ENCODE measurements around the gene FAM89B. TPM values are rescaled to one million over a fixed set of nuclear protein-coding genes. Genes with fewer than 3 reads are reported as not detected.
A peak's percentile ranks its signal among the peaks of the same experiment; 100 is the strongest.
"Not testable (repeated sequence)": the region's sequence is repeated elsewhere in the genome, so short reads cannot be mapped to it uniquely, and the experiment has no call there.

The FAM89B gene
- 10 to 100 TPM; 12.7 to 16.0 TPM for total RNA-seq

GRCh38 chr11:65572356-65573051 is at the start of gene FAM89B:
Gene FAM89B (plus strand): TSS chr11:65572538. CDS start chr11:65572670, 132 bp downstream.
- H3K4me3 Mint-ChIP-seq, result peak within 1 kb of the TSS; percentile 93
- DNase-seq (peak; percentile 94), ATAC-seq (no peak)
- H3K27ac Mint-ChIP-seq, result peak within 1 kb of the TSS; percentile 89
- intact Hi-C loops (cut with micrococcal nuclease), result loop anchor here (5.0 kb wide), 1 partner anchor 145 kb away; no protein-coding TSS in a partner anchor
- H3K27me3 Mint-ChIP-seq, result no peaks in the 10 kb centered on the region
- peaks cover 38% of the 10 kb centered on the region for H3K36me3 Mint-ChIP-seq (ENCODE audit: low read depth)
- CTCF ChIA-PET, result interaction anchor here (0.9 to 4.7 kb wide), 15 partner anchors 11 to 139 kb away, joined by 3 to 59 read pairs (median 6); partner anchors contain the start of genes KAT5, LTBP3, MAP3K11 and PCNX3
- TF ChIP-seq, protein P1, sequence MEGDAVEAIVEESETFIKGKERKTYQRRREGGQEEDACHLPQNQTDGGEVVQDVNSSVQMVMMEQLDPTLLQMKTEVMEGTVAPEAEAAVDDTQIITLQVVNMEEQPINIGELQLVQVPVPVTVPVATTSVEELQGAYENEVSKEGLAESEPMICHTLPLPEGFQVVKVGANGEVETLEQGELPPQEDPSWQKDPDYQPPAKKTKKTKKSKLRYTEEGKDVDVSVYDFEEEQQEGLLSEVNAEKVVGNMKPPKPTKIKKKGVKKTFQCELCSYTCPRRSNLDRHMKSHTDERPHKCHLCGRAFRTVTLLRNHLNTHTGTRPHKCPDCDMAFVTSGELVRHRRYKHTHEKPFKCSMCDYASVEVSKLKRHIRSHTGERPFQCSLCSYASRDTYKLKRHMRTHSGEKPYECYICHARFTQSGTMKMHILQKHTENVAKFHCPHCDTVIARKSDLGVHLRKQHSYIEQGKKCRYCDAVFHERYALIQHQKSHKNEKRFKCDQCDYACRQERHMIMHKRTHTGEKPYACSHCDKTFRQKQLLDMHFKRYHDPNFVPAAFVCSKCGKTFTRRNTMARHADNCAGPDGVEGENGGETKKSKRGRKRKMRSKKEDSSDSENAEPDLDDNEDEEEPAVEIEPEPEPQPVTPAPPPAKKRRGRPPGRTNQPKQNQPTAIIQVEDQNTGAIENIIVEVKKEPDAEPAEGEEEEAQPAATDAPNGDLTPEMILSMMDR (IDR thresholded peaks at IDR 0.05), result no peak
- POLR2A ChIA-PET, result interaction anchor here (0.7 to 6.0 kb wide), 17 partner anchors 8 to 287 kb away, joined by 3 to 51 read pairs (median 5); partner anchors contain the start of genes CFL1, LTBP3, MALAT1 and MAP3K11
- H3K4me1 Mint-ChIP-seq (ENCODE audit: low read depth), result peaks cover 47% of the 10 kb centered on the region
- H3K9me3 Mint-ChIP-seq, result no peaks in the 10 kb centered on the region

DNA sequence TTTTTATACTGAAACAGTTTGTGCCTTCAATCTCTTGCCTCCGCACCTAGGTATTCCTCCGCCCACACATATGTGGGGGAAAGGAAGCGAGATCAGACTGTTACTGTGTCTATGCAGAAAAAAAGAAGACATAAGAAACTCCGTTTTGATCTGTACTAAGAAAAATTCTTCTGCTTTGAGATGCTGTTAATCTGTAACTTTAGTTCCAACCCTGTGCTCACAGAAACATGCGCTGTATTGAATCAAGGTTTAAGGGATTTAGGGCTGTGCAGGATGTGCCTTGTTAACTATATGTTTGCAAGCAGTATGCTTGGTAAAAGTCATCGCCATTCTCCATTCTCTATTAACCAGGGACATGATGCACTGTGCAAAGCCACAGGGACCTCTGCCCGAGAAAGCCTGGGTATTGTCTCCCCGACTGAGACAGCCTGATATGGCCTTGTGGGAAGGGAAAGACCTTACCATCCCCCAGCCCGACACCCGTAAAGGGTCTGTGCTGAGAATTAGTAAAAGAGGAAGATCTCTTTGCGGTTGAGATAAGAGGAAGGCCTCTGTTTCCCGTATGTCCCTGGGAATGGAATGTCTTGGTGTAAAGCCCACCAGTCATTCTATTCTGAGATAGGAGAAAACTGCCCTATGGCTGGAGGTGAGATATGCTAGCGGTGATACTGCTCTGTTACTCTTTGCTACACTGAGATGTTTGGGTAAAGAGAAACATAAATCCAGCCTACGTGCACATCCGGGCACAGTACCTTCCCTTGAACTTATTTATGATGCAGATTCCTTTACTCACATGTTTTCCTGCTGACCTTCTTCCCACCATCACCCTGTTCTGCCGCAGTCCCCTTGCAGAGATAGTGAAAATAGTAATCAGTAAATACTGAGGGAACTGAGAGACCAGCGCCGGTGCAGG is 49.4 kb upstream of the FAM89B start:
- H3K9me3 Mint-ChIP-seq; H3K27me3 Mint-ChIP-seq; intact Hi-C loops (cut with micrococcal nuclease): not testable (repeated sequence)
- POLR2A ChIA-PET, result interaction anchor here (0.9 to 4.0 kb wide), 4 partner anchors 21 to 100 kb away, joined by 3 to 42 read pairs (median 15); partner anchors contain the start of genes MALAT1 and NEAT1
- ATAC-seq (peak; percentile 5), DNase-seq (peak; percentile 60)
- H3K27ac Mint-ChIP-seq, result peak overlapping the region; percentile 94
- peak overlapping the region; percentile 74 for H3K4me3 Mint-ChIP-seq
- H3K36me3 Mint-ChIP-seq (ENCODE audit: low read depth), result peaks cover 17% of the 10 kb centered on the region
- CTCF ChIA-PET, result interaction anchor here (1.4 to 2.5 kb wide), 2 partner anchors 12 to 18 kb away, joined by 3 to 16 read pairs; no protein-coding TSS in a partner anchor
- H3K4me1 Mint-ChIP-seq (ENCODE audit: low read depth), result peaks cover 49% of the 10 kb centered on the region

DNA sequence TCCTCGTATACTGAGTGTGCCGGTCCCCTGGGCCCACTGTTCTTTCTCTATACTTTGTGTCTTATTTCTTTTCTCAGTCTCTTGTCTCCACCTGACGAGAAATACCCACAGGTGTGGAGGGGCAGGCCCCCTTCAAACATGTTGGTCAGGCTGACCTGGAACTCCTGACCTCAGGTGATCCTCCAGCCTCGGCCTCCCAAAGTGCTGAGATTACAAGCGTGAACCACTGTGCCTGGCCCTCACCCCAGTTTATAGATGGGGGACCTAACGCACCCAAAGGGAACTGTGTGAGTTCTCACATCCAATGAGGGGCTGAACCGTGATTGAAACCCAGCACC is 48.7 kb upstream of the FAM89B start:
- DNase-seq; H3K27me3 Mint-ChIP-seq; intact Hi-C loops (cut with micrococcal nuclease); H3K9me3 Mint-ChIP-seq: not testable (repeated sequence)
- H3K36me3 Mint-ChIP-seq (ENCODE audit: low read depth), result peaks cover 20% of the 10 kb centered on the region
- peak; percentile 5 for ATAC-seq
- ChIA-PET POLR2A (interaction anchor here (0.6 to 4.0 kb wide), 4 partner anchors 24 to 170 kb away, joined by 3 to 42 read pairs (median 15); partner anchors contain the start of genes MALAT1 and NEAT1), CTCF (interaction anchor here (2.5 kb wide), 2 partner anchors 17 to 48 kb away, joined by 10 to 16 read pairs; partner anchors contain the start of gene FAM89B)
- H3K4me3 Mint-ChIP-seq, result peak overlapping the region; percentile 74
- H3K4me1 Mint-ChIP-seq (ENCODE audit: low read depth), result peaks cover 50% of the 10 kb centered on the region
- H3K27ac Mint-ChIP-seq, result peak overlapping the region; percentile 94

DNA sequence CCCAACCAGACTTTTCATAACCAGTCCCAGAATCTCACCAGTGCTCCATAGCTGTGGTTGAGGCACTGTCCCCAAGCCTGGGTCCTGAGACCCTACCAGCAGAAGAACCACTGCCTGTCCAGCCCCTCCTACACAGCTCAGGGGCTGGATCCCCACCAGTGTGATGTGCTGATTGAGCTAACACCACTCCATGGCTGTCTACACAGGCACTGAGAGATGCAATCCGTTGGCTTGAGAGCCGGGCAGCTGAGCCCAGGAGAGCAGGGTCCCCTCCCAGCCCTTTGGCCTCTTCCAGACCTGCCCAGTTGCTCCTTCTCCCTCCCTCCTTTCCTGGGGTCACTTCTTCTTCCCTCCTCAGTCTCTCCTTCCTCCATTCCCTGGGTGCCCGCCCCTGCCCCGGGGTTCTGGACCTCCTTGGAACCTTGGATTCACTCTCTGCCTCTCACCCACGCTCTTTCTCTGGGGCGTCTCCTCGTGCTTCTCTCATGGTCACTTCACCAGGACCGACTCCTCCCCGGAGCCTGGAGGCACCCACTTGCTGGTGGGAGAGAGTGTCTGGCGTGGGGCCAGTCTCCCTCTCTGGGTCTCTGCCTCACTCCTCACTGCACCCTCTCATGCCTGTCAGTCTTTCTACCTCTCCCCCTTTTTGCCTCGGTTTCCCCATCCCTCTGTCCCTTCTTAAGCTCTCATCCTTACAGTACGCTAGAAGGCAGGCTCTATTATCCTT is 48.2 kb upstream of the FAM89B start:
- ChIA-PET CTCF (interaction anchor here (0.6 to 2.5 kb wide), 7 partner anchors 14 to 209 kb away, joined by 3 to 16 read pairs (median 7); partner anchors contain the start of genes CDC42EP2 and FAM89B), POLR2A (interaction anchor here (0.6 to 4.0 kb wide), 14 partner anchors 13 to 170 kb away, joined by 3 to 42 read pairs (median 4); partner anchors contain the start of genes MALAT1, MAP3K11, NEAT1 and PCNX3)
- TF ChIP-seq, protein P1 (IDR thresholded peaks at IDR 0.05), result no peak
- ATAC-seq, result peak; percentile 17
- Mint-ChIP-seq H3K27ac (peak overlapping the region; percentile 94), H3K9me3 (no peaks in the 10 kb centered on the region), H3K4me3 (peak overlapping the region; percentile 74), H3K4me1 (ENCODE audit: low read depth) (peaks cover 54% of the 10 kb centered on the region), H3K27me3 (no peaks in the 10 kb centered on the region), H3K36me3 (ENCODE audit: low read depth) (peaks cover 23% of the 10 kb centered on the region)
- DNase-seq, result no peak
- intact Hi-C loops (cut with micrococcal nuclease), result no loop called here

DNA sequence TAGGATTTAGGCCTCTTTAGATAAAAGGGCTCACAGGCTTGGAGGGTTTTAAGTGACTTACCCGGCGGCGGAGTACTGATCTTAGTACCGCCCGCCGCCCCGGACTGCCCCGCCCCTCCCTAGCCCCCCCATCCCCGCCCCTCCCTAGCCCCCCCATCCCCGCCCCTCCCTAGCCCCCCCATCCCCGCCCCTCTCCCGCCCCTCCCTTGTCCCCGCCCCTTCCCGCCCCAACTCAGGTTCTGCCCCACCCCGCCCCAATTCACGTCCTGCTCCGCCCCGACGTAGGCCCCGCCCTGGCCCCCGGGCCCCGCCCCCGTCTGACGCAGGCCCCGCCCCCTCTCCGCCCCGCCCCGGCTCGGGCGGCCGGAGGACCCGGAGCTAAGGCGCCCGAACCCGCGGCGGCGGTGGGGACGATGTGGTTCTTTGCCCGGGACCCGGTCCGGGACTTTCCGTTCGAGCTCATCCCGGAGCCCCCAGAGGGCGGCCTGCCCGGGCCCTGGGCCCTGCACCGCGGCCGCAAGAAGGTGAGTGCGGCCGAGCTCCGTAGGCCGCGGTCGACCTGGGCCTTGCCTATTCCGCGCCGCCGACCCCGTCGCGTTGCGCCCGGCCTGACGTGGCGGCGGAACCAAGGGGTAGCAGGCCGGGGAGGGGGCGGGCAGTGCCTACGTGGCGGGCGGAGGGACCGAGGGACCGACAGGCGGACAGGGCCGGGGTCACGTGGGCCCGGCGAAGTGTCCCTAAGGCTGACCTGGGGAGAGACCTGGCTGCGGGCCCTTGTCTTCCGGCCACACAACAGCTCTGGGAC is 47.4 kb upstream of the FAM89B start, which contains the start of gene SCYL1:
Gene SCYL1, plus strand, starts transcription at position 343 of the 805 bp plus-strand sequence. Its CDS starts 71 bp downstream, at position 414.
- Mint-ChIP-seq H3K27me3 (no peaks in the 10 kb centered on the region), H3K27ac (peak within 1 kb of the TSS; percentile 94), H3K4me3 (peak within 1 kb of the TSS; percentile 93), H3K36me3 (ENCODE audit: low read depth) (peaks cover 24% of the 10 kb centered on the region), H3K4me1 (ENCODE audit: low read depth) (peaks cover 61% of the 10 kb centered on the region), H3K9me3 (no peaks in the 10 kb centered on the region)
- intact Hi-C loops (cut with micrococcal nuclease), result no loop called here
- ChIA-PET CTCF (interaction anchor here (0.6 to 2.5 kb wide), 7 partner anchors 13 to 210 kb away, joined by 3 to 16 read pairs (median 7); partner anchors contain the start of genes CDC42EP2 and FAM89B), POLR2A (interaction anchor here (0.7 to 4.0 kb wide), 16 partner anchors 12 to 153 kb away, joined by 3 to 42 read pairs (median 4); partner anchors contain the start of genes MALAT1, MAP3K11, NEAT1 and PCNX3)
- DNase-seq, result peak; percentile 79
- TF ChIP-seq, protein P1 (IDR thresholded peaks at IDR 0.05), result no peak
- peak; percentile 93 for ATAC-seq
